Lower leg skin (tissue), 3 donors: Measurements from ENCODE around the gene IMMP2L.

Experiments
- CTCF ChIP-seq, 3 donors: fragments of 450-650 bp; IDR thresholded peaks; one replicate each; pipeline ENCODE4 v1.5.1; 2016; ENCODE audit warnings: antibody characterized with exemption in 3 of 3, mild to moderate bottlenecking in 3 of 3, moderate library complexity in 2 of 3
- POLR2A ChIP-seq, 2 donors: fragments of 450-650 bp; IDR thresholded peaks; one replicate each; pipeline ENCODE4 v1.6.1; 2016 to 2017; ENCODE audit warnings: antibody characterized with exemption in 2 of 2, mild to moderate bottlenecking in 1 of 2, moderate library complexity in 1 of 2

GRCh38 chr7:111147708-111148533, 414.4 kb downstream of the IMMP2L start:
- TF ChIP-seq CTCF (IDR thresholded peaks at IDR 0.05) (no peak), POLR2A (IDR thresholded peaks at IDR 0.05) (no peak)
